ENCODE results near the gene BPIFB6.

BPIFB6 gene

DNA sequence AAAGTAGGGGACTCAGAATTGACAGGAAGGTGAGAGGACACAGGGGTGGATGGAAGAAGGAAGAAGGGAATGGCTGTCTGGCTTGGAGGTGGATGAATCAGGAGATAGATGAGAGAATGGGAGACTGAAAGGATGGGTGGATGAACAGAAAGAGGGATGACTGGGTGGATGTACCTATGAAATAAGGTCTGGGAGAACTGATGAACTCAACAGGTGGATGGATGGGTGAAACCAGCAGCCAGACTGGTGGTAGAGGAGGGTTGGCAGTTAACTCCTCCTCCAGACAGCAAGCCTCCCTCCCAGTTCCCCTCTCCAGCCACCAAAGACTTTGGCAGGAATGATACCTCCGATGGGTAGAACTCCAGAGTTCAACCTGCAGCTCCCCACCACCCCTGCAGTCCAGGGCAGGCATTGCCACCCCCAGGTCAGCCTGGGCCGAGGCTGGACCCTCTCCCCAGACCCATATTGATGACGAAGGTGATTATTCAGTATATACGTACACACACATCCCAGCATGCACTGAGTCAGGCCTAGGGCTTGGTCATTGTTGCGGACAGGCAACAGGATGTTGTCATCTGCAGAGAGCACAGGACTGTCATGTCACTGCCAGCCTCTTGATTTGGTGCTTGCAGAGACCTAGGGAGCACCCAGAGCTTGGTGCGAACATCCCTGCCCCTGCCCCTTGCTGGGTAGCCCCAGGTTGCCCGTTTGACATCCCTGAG lies 29.2 kb upstream of the BPIFB6 start:
- no peak for DNase-seq

DNA sequence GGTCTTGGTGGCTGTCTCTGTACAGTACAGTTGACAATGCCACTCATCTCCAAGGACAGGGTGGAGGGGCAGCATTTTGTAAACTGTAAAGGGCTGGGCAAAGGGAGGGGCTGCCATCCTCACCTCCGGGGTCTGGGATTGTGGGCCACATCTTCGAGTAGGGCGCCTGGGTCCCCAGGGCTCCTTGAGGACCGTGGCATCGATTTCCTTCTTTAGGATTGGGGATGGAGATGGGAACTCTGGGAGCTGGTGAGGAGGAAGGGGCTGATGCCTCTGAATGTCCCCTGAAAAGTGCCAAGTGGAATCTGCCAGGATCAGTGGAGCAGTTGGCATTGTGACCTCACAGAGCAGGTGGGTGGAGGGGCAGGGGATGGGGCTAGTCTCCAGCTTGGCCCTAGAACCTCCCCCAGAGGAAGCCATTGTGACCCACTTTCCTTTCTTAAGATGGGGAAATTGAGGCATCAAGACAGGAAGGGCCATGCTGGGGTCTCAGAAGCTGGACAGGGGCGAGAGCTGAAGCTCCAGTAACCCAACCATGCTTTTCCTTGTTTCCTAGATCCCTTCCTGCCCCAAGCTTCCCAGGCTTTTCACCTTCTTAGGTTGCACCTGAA lies 27.2 kb upstream of the BPIFB6 start, which contains the start of gene SUN5:
TSS of gene SUN5 (minus strand) at position 293 of the 611 bp plus-strand sequence. CDS start at position 200, 93 bp downstream.
- DNase-seq, result no peak

- DNase-seq, result peak; percentile 20 to 43
These were observed 26.3 kb upstream of the BPIFB6 start for GRCh38 chr20:33005132-33005566.

- DNase-seq, result no peak
These were observed 25.3 kb upstream of the BPIFB6 start for GRCh38 chr20:33005908-33006775.

DNA sequence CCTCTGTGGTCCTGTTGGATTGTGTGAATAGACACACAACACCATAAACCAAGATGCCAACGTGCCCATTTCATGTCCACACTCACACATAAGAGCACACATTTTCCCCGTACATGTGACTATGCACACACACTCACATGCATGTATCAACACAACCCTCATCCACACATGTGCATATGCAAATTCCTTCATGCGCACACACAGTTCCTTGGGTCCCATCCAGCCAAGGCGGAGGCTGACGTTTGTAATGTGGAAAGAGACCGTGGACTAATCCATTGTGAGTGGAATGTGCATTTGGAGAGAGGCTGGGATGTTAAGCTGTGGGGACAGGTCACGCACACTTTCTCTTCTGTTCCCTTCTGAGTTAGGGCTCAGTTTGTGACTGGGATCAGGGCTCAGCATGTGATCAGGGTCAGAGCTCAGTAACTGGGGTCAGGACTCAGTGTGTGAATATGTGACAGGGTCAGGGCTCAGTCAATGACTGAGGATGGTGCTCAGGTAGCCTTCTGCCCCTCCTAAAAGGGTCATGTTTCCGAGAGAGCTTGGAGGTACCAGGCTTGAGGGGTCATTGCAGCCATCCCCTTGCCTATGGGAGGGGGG lies 24.6 kb upstream of the BPIFB6 start:
- DNase-seq, result no peak

DNA sequence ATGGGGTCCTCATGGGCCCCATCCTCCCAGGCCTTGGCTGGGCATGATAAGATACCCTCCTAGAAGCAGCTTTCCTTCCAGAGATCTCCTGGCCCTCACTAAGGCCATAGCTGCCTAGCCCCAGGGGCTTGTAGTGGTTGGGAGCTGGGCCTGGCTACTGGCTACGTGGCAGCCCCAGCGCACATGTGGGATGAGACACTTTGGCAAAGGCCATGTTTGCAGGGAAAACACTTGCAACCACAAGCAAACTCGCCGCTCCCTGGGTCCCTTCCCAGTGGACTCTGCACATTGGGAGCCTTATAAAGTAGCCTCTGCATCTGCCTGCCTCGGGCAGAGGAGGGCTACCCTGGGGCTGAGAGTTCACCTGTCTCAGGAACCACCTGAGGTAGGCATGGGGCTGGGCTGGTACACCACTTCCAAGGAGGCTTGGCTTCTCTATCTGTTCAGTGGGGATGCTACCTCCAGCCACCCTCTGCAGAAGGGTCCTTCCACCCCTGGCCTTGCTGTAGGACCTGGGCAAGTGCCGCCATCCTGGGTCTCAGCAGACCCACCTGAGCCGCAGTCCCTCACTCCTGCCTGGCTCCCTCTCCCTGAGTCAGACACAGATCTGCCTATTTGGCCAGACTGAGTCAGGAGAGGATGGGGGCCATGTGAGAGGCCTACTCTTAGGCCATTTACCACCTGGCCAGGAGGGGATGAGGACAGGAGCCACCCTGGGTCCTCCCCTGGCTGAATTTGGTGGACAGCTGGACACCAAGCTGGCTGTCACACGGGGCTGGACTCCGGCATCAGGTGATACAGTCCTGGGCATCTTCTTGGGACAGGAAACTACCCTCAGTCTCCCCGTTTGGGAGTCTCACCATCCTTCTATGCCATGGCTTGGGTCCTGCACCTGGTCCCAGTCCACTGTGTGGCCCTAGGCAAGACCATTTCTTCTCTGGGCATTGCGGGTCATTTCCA lies 23.8 kb upstream of the BPIFB6 start, which contains the start of gene BPIFB2:
TSS of gene BPIFB2 (plus strand) at position 329 of the 960 bp plus-strand sequence. CDS start 871 bp downstream, outside the sequence.
- DNase-seq, result no peak

GRCh38 chr20:33008336-33009213 lies 22.9 kb upstream of the BPIFB6 start:
- no peak for DNase-seq

DNA sequence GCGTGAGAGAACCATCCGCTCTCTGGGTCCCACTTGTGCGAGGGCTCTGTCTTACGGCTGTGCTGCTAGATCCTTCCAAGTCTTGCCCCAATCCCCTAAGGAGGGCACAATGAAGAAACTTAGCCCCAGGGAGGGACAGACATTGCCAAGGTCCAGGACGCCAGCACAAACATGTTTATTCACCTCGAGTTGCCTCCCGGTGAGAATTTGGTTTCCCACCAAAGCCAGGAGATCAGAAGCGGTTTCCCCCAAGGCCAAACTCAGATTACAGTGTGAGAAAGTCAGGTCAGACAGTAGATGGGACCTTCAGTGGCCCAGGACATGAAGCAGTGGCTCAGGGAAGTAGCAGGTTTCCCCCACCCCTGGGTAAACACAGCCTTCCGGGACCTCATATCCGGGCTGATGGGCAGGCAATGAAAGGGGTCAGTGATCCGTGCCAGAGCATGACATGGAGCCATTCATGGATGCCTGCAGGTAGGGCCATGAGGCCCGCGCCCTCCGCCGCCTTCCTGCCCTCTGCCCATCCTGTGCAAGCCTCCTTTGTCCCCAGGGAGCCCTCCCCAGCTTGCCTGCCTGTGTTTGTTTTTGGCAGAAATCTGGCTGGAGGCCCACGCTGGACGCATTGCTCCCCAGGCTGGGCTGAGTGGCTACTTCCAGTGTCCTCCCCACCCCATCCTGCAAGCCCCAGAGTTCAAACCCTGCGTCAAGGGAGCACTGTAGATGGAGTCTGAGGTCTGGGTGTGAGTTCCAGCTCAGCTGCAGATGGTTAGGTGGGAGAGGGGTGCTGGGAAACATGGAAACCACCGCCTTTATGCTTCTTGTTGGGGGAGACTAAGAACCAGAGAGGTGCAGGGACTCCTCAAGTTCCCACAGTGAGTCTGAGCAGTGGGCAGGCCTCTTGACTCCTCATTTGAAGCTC lies 22.0 kb upstream of the BPIFB6 start:
- DNase-seq, result no peak

DNA sequence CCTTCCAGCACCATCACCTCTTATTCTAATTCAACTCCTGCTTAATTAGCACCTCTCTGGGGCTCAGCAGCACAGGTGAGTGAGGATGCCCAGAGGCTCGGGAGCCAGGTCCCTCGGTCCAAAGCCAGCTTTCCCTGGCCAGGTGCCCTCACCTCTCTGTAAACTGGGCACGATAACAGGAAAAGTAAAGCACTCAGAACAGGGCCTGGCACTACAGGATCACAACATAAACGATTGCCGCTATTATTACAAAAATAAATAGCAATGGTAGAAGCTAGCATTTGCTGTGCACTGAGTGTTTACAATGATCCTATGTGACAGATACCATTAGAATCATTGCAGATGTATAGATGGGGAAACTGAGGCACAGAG lies 21.3 kb upstream of the BPIFB6 start:
- no peak for DNase-seq

GRCh38 chr20:33010674-33011449 lies 20.6 kb upstream of the BPIFB6 start:
- no peak for DNase-seq

- no peak for DNase-seq
These were observed 18.9 kb upstream of the BPIFB6 start for GRCh38 chr20:33012327-33013189.

- no peak for DNase-seq
These were observed 17.6 kb upstream of the BPIFB6 start for GRCh38 chr20:33013701-33014326.

DNA sequence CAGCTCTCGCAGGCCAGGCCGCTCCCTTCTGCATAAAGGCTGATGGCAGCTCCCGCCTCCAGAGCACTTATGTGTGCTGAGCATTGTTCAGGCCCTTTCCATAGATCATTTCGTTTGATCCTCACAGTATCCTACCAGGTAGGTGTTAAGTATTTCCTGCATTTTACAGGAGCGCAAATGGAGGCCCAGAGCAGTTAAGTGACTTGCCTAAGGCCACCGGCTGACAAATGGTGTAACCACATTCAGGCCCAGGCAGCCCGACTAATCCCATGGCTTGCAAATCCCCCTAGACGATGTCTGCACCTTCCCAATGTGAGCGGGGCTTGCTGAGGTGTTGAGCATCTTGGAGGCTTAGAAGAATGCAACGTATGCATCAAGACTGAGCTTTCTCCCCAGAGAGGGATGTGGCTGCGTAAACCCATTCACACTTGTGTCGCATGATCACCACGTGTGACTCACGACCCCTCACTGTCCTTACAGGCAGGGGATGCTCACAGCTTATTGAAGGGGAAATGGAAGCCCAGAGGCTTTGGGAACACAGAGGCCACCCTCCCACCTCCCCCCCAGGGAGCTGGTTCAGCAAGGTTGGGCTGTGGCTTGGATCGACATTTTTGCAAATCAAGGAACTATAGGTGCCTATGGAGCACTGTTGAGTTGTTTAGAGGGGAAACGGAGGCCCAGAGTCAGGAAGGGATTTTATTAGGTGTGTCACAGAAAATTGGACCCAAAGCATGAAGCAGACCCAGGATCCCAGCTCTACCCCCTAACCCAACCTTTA lies 16.9 kb upstream of the BPIFB6 start:
- no peak for DNase-seq

DNA sequence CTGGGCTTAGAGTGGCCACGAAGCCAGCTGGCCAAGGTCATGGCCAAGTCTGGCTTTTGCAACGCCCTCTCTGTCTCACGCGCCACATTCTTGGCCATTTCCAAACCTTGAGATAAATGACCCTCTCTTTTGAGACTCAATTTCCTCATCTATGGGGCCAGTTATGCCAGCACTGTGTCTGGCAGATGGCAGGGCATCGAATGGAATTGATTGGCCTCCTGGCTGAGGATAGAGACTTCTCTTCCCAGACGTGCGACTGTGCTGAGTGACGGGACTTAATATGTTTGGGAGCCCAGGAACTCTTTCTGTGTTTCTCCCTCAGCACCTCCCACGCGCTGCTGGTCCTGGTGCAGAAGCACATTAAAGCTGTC lies 16.3 kb upstream of the BPIFB6 start:
- DNase-seq, result no peak

DNA sequence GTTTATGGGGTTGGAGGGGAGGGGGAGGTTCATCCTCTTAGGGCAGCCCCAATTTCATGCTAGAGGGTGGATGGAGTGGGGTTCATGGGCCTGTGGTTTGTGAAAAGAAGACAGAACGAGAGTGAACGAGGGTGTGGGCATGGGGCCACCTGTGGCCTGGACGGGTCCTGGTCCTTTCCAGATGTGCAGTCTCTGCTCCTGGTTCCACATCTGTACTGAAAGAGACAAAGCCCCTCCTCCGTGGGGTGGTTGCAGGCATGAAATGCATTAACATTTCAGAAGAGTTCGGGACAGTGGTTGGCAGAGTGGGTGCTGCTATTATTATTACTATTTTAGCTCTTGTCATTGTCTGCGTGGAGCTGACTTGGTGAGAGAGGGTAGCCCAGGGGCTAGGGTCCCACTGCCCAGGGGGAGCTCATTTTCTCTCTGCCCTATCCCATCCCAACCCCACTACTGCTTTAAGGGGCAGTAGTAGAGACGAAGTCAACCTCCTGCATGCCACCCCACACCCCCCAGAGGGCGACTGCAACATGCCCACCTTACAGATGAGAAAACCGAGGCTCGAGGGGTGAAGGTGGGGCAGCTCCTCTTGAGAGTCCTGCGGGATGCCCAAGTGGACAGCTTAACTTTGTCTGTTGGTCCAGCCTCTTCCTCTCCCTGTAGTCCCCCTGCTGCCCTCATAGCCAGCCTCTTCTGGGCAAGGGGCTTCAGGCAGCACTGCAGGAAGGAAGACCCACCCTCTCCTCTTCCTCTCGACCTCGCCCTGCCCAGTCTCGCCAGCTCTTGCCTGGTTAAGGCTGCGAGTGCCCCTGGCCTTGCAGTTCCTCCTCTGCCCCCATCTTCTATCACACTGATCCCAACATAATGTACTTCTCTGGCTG lies 15.5 kb upstream of the BPIFB6 start:
- DNase-seq, result no peak

Measured in AML-193 (cell line).